Common myeloid progenitor, CD34-positive (primary cell): ENCODE data around the gene GALNT10.

ENCODE experiments used
- CTCF ChIA-PET: fragments of 350-600 bp; sonication (Branson Sonifier 250); formaldehyde crosslinking; loops from one replicate; lab custom pipeline; 2021; ENCODE audit warnings: antibody characterized with exemption; lab: Charles Lee
- POLR2A ChIA-PET: fragments of 350-600 bp; sonication (Branson Sonifier 250); formaldehyde crosslinking; loops from one replicate; lab custom pipeline; 2021; ENCODE audit warnings: antibody characterized with exemption; lab: Charles Lee
- DNase-seq, 3 donors: peaks; one replicate each; pipeline versions ENCODE4 v3.0.0 to v3.0.0-alpha.2; 2013
- H3K27ac ChIP-seq, 2 experiments: 1 replicate in 1 of 2; 2 replicates in 1 of 2; pipeline ENCODE4 v1.7.0; 2013; ENCODE audit warnings: inconsistent platforms in 2 of 2, low read length in 2 of 2, mild to moderate bottlenecking in 2 of 2, low read depth in 1 of 2, moderate library complexity in 1 of 2; ENCODE audit not compliant: severe bottlenecking in 2 of 2, insufficient read depth in 1 of 2, poor library complexity in 1 of 2
- H3K27me3 ChIP-seq, 5 experiments: replicated peaks in 2 of 5; 1 replicate in 3 of 5; 2 replicates in 2 of 5; pipeline versions ENCODE4 v1.6.1 to v1.7.0; 2013; ENCODE audit warnings: low read length in 4 of 5, mild to moderate bottlenecking in 2 of 5, moderate library complexity in 2 of 5, inconsistent platforms in 1 of 5; ENCODE audit not compliant: insufficient read depth in 5 of 5, control insufficient read depth in 4 of 5
- H3K36me3 ChIP-seq, 4 experiments: 1 replicate in 2 of 4; 2 replicates in 2 of 4; pipeline versions ENCODE4 v1.6.1 to v1.7.0; 2013; ENCODE audit warnings: low read length in 3 of 4, control low read depth in 1 of 4, mild to moderate bottlenecking in 1 of 4; ENCODE audit not compliant: control insufficient read depth in 4 of 4, insufficient read depth in 4 of 4
- H3K4me1 ChIP-seq, 4 experiments: 1 replicate in 3 of 4; 2 replicates in 1 of 4; pipeline versions ENCODE4 v1.6.1 to v1.7.1; 2013; ENCODE audit warnings: low read length in 3 of 4, mild to moderate bottlenecking in 3 of 4, control low read depth in 1 of 4, inconsistent platforms in 1 of 4, moderate library complexity in 1 of 4; ENCODE audit not compliant: control insufficient read depth in 4 of 4, insufficient read depth in 4 of 4; ENCODE audit errors: control extremely low read depth in 1 of 4
- H3K4me3 ChIP-seq, 7 experiments: 1 replicate in 4 of 7; 2 replicates in 3 of 7; pipeline versions ENCODE4 v1.5.1 to v1.7.0; 2013; ENCODE audit warnings: mild to moderate bottlenecking in 7 of 7, low read length in 6 of 7, moderate library complexity in 6 of 7, inconsistent platforms in 2 of 7, low read depth in 2 of 7, control low read depth in 1 of 7; ENCODE audit not compliant: insufficient read depth in 4 of 7, control insufficient read depth in 1 of 7; ENCODE audit errors: extremely low read depth in 1 of 7
- H3K9me3 ChIP-seq, 5 experiments: 1 replicate in 4 of 5; 2 replicates in 1 of 5; pipeline versions ENCODE4 v1.6.1 to v1.7.1; 2013; ENCODE audit warnings: low read length in 4 of 5, mild to moderate bottlenecking in 2 of 5, inconsistent platforms in 1 of 5, low read depth in 1 of 5, moderate library complexity in 1 of 5; ENCODE audit not compliant: control insufficient read depth in 4 of 5, insufficient read depth in 2 of 5; ENCODE audit errors: control extremely low read depth in 1 of 5
- WGBS: methylation state at CpG from one replicate; pipeline ENCODE4 v1.1.5; 2013; ENCODE audit not compliant: insufficient coverage; 5-methylcytosine and 5-hydroxymethylcytosine counted together

The GALNT10 gene

DNA sequence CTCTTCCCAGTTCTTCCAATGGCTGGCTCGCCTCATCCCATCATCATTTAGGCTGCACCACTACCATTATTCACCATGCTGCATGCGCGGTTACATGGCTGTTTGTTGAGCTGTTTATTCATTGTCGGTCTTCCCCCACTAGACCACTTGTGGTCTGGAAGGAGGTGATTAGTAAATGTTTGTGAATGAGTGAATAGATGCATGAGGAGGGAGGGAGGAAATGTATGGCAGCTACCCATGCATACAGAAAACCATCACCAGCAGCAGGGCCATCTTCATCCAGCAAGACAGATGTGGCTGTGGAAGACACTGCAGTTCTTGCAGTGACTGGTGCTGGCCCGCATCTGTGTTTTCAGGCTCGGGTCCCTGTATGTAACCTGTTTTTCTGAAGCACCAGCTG, 141.9 kb downstream of the GALNT10 start:
- Histone ChIP-seq H3K4me3 (no peak overlapping the region), H3K36me3 (peaks cover 2 to 11% (median 4%) of the 10 kb centered on the region in 4 experiments), H3K27ac (no peak overlapping the region), H3K4me1 (no peaks in the 10 kb centered on the region), H3K9me3 (no peaks in the 10 kb centered on the region), H3K27me3 (no peaks in the 10 kb centered on the region)
- ChIA-PET POLR2A (no interaction called here), CTCF (no interaction called here)
- 89% methylated on average over 3 of the region's 6 CpGs for WGBS
- DNase-seq: no peak

DNA sequence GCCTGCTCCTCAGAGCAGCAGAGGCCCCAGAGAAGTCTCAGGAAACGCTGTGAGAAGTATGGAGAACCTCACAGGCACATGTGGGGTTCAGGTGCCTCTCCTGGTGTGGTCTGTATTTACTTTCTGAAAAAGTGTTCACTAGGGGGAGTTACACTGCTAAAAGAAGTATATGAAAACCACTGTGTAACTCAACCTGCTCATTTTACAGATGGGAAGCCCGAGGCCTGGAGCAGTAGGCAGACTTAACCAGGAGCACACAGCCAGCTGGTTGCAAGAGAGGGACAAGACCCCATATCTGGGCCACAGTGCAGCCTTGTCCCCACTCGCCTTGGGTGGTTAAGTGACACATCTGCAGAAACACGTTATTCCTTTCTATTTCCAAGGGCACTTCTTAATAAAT, 142.5 kb downstream of the GALNT10 start:
- Histone ChIP-seq H3K27ac (no peak overlapping the region), H3K4me1 (no peaks in the 10 kb centered on the region), H3K27me3 (no peaks in the 10 kb centered on the region), H3K9me3 (no peaks in the 10 kb centered on the region), H3K36me3 (peaks cover 3 to 11% (median 5%) of the 10 kb centered on the region in 4 experiments), H3K4me3 (no peak overlapping the region)
- POLR2A ChIA-PET: no interaction called here
- CTCF ChIA-PET: no interaction called here
- no peak for DNase-seq
- 86% methylated on average over 4 of the region's 4 CpGs for whole genome bisulfite sequencing

GRCh38 chr5:154334406-154335064, 144.0 kb downstream of the GALNT10 start:
- H3K27me3 ChIP-seq: no peaks in the 10 kb centered on the region
- no peak overlapping the region for H3K27ac ChIP-seq
- ChIA-PET POLR2A (no interaction called here), CTCF (interaction anchor here (0.5 kb wide), 1 partner anchor 10 kb away, joined by 3 read pairs; no protein-coding TSS in a partner anchor)
- H3K4me1 ChIP-seq: no peaks in the 10 kb centered on the region
- H3K9me3 ChIP-seq: no peaks in the 10 kb centered on the region
- DNase-seq: no peak
- no peak overlapping the region for H3K4me3 ChIP-seq
- WGBS: 98% methylated on average over 4 of the region's 6 CpGs
- H3K36me3 ChIP-seq: peaks cover 3 to 9% (median 5%) of the 10 kb centered on the region in 4 experiments

GRCh38 chr5:154335065-154335448, 144.5 kb downstream of the GALNT10 start:
- Histone ChIP-seq H3K36me3 (peaks cover 3 to 9% (median 4%) of the 10 kb centered on the region in 4 experiments), H3K9me3 (no peaks in the 10 kb centered on the region), H3K27ac (no peak overlapping the region), H3K27me3 (no peaks in the 10 kb centered on the region), H3K4me1 (no peaks in the 10 kb centered on the region), H3K4me3 (no peak overlapping the region)
- no peak for DNase-seq
- 73% methylated on average over 4 of the region's 5 CpGs for WGBS
- POLR2A ChIA-PET: no interaction called here
- CTCF ChIA-PET: no interaction called here

GRCh38 chr5:154341620-154342019, 151.1 kb downstream of the GALNT10 start:
- no peaks in the 10 kb centered on the region for H3K4me1 ChIP-seq
- 100% methylated on average over 4 of the region's 6 CpGs for whole genome bisulfite sequencing
- ChIA-PET POLR2A (no interaction called here), CTCF (no interaction called here)
- H3K9me3 ChIP-seq: no peaks in the 10 kb centered on the region
- no peaks in the 10 kb centered on the region for H3K27me3 ChIP-seq
- no peak overlapping the region for H3K27ac ChIP-seq
- H3K4me3 ChIP-seq: no peak overlapping the region
- DNase-seq: no peak
- peaks cover 0 to 2% (median 0%) of the 10 kb centered on the region in 4 experiments for H3K36me3 ChIP-seq

DNA sequence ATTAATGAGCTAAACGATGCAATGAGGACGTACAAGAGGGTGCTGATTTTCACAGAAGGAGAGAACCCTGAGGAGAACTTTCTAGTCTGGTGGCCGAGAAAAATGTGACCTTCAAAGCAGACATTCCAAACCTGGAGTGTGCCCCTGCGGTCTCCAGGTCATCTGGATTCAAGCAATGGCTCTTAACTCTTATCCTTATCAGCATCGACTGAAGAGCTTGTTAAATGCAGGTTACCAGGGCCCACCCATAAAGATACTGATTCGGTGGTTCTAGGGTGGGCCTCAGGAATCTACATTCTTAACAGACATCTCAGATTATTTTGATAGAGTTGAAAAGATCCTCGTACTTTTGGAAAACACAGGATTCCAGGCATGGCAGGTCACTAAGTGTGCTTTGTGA, 151.7 kb downstream of the GALNT10 start:
- Histone ChIP-seq H3K4me3 (no peak overlapping the region), H3K27me3 (no peaks in the 10 kb centered on the region), H3K27ac (no peak overlapping the region), H3K36me3 (peaks cover 0 to 2% (median 0%) of the 10 kb centered on the region in 4 experiments), H3K9me3 (no peaks in the 10 kb centered on the region), H3K4me1 (no peaks in the 10 kb centered on the region)
- POLR2A ChIA-PET: no interaction called here
- no peak for DNase-seq
- CTCF ChIA-PET: interaction anchor here (0.9 kb wide), 1 partner anchor 151 kb away, joined by 3 read pairs; no protein-coding TSS in a partner anchor
- WGBS: 98% methylated on average over 6 of the region's 7 CpGs

DNA sequence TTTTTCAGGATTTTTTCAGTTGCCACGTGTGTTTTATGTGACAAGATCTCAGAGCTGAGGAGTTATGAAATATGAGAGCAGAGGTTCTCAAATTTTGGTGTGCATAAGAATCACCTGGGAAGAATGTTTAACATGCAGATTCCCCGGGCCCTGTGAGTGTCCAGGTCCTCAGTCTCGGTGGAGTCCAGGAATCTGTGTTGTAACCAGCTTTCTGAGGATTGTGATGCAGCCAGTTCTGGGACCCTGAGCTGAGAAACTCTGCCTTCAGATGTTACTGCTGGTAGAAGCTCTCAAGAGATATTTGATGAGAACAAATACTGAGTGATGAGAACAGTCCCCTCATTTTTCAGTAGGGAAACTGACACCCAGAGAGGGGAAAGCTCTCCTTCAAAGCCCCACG, 152.4 kb downstream of the GALNT10 start:
- POLR2A ChIA-PET: no interaction called here
- H3K27ac ChIP-seq: no peak overlapping the region
- CTCF ChIA-PET: interaction anchor here (1.6 kb wide), 1 partner anchor 65 kb away, joined by 4 read pairs; no protein-coding TSS in a partner anchor

More for the DNA sequence above, 152.4 kb downstream of the GALNT10 start:
- Histone ChIP-seq H3K4me1 (no peaks in the 10 kb centered on the region), H3K9me3 (no peaks in the 10 kb centered on the region), H3K4me3 (no peak overlapping the region), H3K36me3 (no peaks in the 10 kb centered on the region), H3K27me3 (no peaks in the 10 kb centered on the region)
- DNase-seq: no peak
- 100% methylated on average over 3 of the region's 4 CpGs for WGBS
